HepG2 (cell line): Measurements from ENCODE around the gene MTFR1L. TPM values are rescaled to one million over a fixed set of nuclear protein-coding genes. Genes with fewer than 3 reads are reported as not detected.

Experiments used
- CBFB ChIP-seq: sonication (generic); formaldehyde crosslinking; IDR thresholded peaks from 2 replicates; pipeline ENCODE4 v1.4.0; 2020; ENCODE audit warnings: missing genetic modification reagents
- CBX5 ChIP-seq: sonication (generic); formaldehyde crosslinking; IDR thresholded peaks from 2 replicates; pipeline ENCODE4 v1.4.0; 2020; ENCODE audit warnings: missing genetic modification reagents, borderline replicate concordance
- DPF2 ChIP-seq: sonication (generic); formaldehyde crosslinking; IDR thresholded peaks from 2 replicates; pipeline ENCODE4 v1.4.0; 2020; ENCODE audit warnings: mild to moderate bottlenecking, low read depth, missing genetic modification reagents, borderline replicate concordance
- GLI4 ChIP-seq: sonication (generic); formaldehyde crosslinking; IDR thresholded peaks from 2 replicates; pipeline ENCODE4 v1.5.1; 2020; ENCODE audit warnings: missing genetic modification reagents, mild to moderate bottlenecking, moderate library complexity, borderline replicate concordance
- HMGA1 ChIP-seq: sonication (generic); formaldehyde crosslinking; conservative IDR thresholded peaks from 2 replicates; pipeline ENCODE4 v1.4.0; 2020; ENCODE audit warnings: missing genetic modification reagents
- JARID2 ChIP-seq: sonication (generic); formaldehyde crosslinking; IDR thresholded peaks from 2 replicates; pipeline ENCODE4 v1.8.1; 2023; ENCODE audit warnings: missing genetic modification reagents, inconsistent platforms; ENCODE audit not compliant: insufficient replicate concordance
- KLF11 ChIP-seq: IDR thresholded peaks from 2 replicates; pipeline ENCODE4 v1.6.1; 2016; ENCODE audit warnings: missing compliant biosample characterization
- MATR3 ChIP-seq: sonication (generic); formaldehyde crosslinking; IDR thresholded peaks from 2 replicates; pipeline ENCODE4 v1.4.0; 2020; ENCODE audit warnings: missing genetic modification reagents
- MTA3 ChIP-seq: sonication (generic); formaldehyde crosslinking; IDR thresholded peaks from 2 replicates; pipeline ENCODE4 v1.4.0; 2020; ENCODE audit warnings: missing genetic modification reagents
- POLR2AphosphoS5 ChIP-seq: IDR thresholded peaks from 2 replicates; pipeline ENCODE4 v1.6.1; 2012; ENCODE audit warnings: low read depth, low read length
- RAD21 ChIP-seq: fragments of 450-650 bp; formaldehyde crosslinking; IDR thresholded peaks from 2 replicates; pipeline ENCODE4 v1.5.0; 2020; ENCODE audit warnings: mild to moderate bottlenecking
- SIN3A ChIP-seq: IDR thresholded peaks from 2 replicates; pipeline ENCODE4 v1.6.1; 2011; ENCODE audit warnings: low read depth, mild to moderate bottlenecking, control low read depth, low read length, borderline replicate concordance
- SNAPC2 ChIP-seq: sonication (generic); formaldehyde crosslinking; IDR thresholded peaks from 2 replicates; pipeline ENCODE4 v1.8.1; 2022; ENCODE audit warnings: mild to moderate bottlenecking, missing genetic modification reagents
- SP4 ChIP-seq: sonication (generic); formaldehyde crosslinking; IDR thresholded peaks from 2 replicates; pipeline ENCODE4 v1.8.1; 2023; ENCODE audit warnings: mild to moderate bottlenecking, missing genetic modification reagents
- TBX2 ChIP-seq: sonication (generic); formaldehyde crosslinking; IDR thresholded peaks from 2 replicates; pipeline ENCODE4 v1.5.0; 2020; ENCODE audit warnings: missing genetic modification reagents, mild to moderate bottlenecking, borderline replicate concordance
- ZFAT ChIP-seq: sonication (generic); formaldehyde crosslinking; conservative IDR thresholded peaks from 2 replicates; pipeline ENCODE4 v1.8.1; 2023; ENCODE audit warnings: missing genetic modification reagents, inconsistent platforms
- ZKSCAN1 ChIP-seq: fragments of 150-350 bp; IDR thresholded peaks from 2 replicates; pipeline ENCODE4 v1.6.1; 2014; ENCODE audit warnings: low read length
- ZNF607 ChIP-seq: sonication (generic); formaldehyde crosslinking; IDR thresholded peaks from 2 replicates; pipeline ENCODE4 v1.5.1; 2020; ENCODE audit warnings: missing genetic modification reagents, mild to moderate bottlenecking, borderline replicate concordance
- ZNF747 ChIP-seq: sonication (generic); formaldehyde crosslinking; IDR thresholded peaks from 2 replicates; pipeline ENCODE4 v1.8.1; 2023; ENCODE audit warnings: missing genetic modification reagents, mild to moderate bottlenecking, borderline replicate concordance
- ZNF768 ChIP-seq: sonication (generic); formaldehyde crosslinking; IDR thresholded peaks from 2 replicates; pipeline ENCODE4 v1.4.0; 2020; ENCODE audit warnings: missing genetic modification reagents
- ZNF792 ChIP-seq: IDR thresholded peaks from 2 replicates; pipeline ENCODE4 v1.6.1; 2016
- polyA plus RNA-seq, 8 experiments: library from polyadenylated mRNA; depleted of rRNA in 3 of 8; stranded (reverse) in 7 of 8; unstranded in 1 of 8; fragments of >200 nt; fragmentation: Illumina TruSeq in 4 of 8; extraction: Trizol in 4 of 8; gene quantifications; 2 replicates each; pipeline versions ENCODE4 v1.2.1 to v1.2.3, GENCODE V29; 2011 to 2016; ENCODE audit warnings: low read depth in 4 of 8, missing spikeins in 1 of 8, mixed read lengths in 1 of 8; ENCODE audit not compliant: insufficient read depth in 1 of 8
- total RNA-seq, 5 experiments: library from RNA; depleted of rRNA; stranded (reverse); fragments of >200 nt; fragmentation: Illumina TruSeq; extraction: Trizol; gene quantifications; 2 replicates each; pipeline ENCODE4 v1.2.3, GENCODE V29; 2016; ENCODE audit warnings: low read depth in 1 of 5
- TF ChIP-seq, protein P1 (sequence below), 2 experiments: IDR thresholded peaks; 2 replicates each; pipeline ENCODE4 v1.6.1; 2011 to 2012; ENCODE audit warnings: low read length in 2 of 2, borderline replicate concordance in 1 of 2, low read depth in 1 of 2, mild to moderate bottlenecking in 1 of 2, moderate library complexity in 1 of 2
- TF ChIP-seq, protein P2 (sequence below): sonication (generic); formaldehyde crosslinking; IDR thresholded peaks from 2 replicates; pipeline ENCODE4 v1.5.0; 2020; ENCODE audit warnings: missing genetic modification reagents
- TF ChIP-seq, protein P3 (sequence below): IDR thresholded peaks from 2 replicates; pipeline ENCODE4 v1.6.1; 2012; ENCODE audit warnings: low read length, improper control_type of control experiment
- TF ChIP-seq, protein P4 (sequence below): IDR thresholded peaks from 2 replicates; pipeline ENCODE4 v1.6.1; 2012; ENCODE audit warnings: inconsistent platforms

The MTFR1L gene
- total and polyA plus RNA-seq, 2 of the 13 experiments (the other 11 are each of a cell fraction or from before 2014, with no cell fraction given) = 38.0 to 55.7 TPM

DNA sequence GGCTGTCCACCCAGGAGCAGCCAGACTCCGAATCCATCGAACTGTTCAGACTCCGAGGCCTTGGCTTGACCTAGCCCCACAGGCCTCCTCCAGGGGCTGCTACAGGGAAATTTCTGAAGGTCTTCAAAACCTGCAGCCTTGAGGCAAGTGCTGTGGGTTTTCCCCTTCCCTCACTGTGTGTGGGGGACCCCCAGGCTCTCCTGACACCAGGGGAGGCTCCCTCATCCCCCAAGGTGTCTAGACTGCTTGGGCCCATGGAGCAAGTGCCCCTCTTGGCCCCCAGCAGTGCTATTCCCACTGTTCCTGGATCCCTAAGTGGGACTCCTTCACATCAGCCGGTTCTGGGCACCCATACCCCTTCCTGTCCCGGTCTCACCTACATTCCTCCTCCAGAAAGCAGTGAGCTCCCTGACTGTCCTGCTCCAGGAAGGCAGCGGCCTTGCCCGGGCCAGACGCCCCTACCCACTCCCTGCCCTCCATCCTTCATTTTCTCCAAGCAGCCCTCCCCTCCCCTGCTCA is 54.9 kb downstream of the MTFR1L start (continued):
- TF ChIP-seq, protein P1, sequence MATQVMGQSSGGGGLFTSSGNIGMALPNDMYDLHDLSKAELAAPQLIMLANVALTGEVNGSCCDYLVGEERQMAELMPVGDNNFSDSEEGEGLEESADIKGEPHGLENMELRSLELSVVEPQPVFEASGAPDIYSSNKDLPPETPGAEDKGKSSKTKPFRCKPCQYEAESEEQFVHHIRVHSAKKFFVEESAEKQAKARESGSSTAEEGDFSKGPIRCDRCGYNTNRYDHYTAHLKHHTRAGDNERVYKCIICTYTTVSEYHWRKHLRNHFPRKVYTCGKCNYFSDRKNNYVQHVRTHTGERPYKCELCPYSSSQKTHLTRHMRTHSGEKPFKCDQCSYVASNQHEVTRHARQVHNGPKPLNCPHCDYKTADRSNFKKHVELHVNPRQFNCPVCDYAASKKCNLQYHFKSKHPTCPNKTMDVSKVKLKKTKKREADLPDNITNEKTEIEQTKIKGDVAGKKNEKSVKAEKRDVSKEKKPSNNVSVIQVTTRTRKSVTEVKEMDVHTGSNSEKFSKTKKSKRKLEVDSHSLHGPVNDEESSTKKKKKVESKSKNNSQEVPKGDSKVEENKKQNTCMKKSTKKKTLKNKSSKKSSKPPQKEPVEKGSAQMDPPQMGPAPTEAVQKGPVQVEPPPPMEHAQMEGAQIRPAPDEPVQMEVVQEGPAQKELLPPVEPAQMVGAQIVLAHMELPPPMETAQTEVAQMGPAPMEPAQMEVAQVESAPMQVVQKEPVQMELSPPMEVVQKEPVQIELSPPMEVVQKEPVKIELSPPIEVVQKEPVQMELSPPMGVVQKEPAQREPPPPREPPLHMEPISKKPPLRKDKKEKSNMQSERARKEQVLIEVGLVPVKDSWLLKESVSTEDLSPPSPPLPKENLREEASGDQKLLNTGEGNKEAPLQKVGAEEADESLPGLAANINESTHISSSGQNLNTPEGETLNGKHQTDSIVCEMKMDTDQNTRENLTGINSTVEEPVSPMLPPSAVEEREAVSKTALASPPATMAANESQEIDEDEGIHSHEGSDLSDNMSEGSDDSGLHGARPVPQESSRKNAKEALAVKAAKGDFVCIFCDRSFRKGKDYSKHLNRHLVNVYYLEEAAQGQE (IDR thresholded peaks at IDR 0.05; ENCODE audit: borderline replicate concordance in 1 of 2, low read depth in 1 of 2, low read length in 2 of 2) = no peak
- TF ChIP-seq SNAPC2 (CRISPR knock-in tag) = no peak
- TF ChIP-seq SIN3A = no peak
- no peak for TF ChIP-seq TBX2 (CRISPR knock-in tag)
- TF ChIP-seq CBFB (CRISPR knock-in tag) = no peak
- TF ChIP-seq ZNF747 = no peak
- no peak for TF ChIP-seq JARID2 (CRISPR knock-in tag)
- TF ChIP-seq SP4 (CRISPR knock-in tag) = no peak
- TF ChIP-seq MTA3 (CRISPR knock-in tag) = no peak
- TF ChIP-seq, protein P2, sequence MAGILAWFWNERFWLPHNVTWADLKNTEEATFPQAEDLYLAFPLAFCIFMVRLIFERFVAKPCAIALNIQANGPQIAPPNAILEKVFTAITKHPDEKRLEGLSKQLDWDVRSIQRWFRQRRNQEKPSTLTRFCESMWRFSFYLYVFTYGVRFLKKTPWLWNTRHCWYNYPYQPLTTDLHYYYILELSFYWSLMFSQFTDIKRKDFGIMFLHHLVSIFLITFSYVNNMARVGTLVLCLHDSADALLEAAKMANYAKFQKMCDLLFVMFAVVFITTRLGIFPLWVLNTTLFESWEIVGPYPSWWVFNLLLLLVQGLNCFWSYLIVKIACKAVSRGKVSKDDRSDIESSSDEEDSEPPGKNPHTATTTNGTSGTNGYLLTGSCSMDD (CRISPR knock-in tag) = no peak
- TF ChIP-seq KLF11 (CRISPR knock-in tag) = no peak
- TF ChIP-seq CBX5 (CRISPR knock-in tag) = no peak
- TF ChIP-seq, protein P3, sequence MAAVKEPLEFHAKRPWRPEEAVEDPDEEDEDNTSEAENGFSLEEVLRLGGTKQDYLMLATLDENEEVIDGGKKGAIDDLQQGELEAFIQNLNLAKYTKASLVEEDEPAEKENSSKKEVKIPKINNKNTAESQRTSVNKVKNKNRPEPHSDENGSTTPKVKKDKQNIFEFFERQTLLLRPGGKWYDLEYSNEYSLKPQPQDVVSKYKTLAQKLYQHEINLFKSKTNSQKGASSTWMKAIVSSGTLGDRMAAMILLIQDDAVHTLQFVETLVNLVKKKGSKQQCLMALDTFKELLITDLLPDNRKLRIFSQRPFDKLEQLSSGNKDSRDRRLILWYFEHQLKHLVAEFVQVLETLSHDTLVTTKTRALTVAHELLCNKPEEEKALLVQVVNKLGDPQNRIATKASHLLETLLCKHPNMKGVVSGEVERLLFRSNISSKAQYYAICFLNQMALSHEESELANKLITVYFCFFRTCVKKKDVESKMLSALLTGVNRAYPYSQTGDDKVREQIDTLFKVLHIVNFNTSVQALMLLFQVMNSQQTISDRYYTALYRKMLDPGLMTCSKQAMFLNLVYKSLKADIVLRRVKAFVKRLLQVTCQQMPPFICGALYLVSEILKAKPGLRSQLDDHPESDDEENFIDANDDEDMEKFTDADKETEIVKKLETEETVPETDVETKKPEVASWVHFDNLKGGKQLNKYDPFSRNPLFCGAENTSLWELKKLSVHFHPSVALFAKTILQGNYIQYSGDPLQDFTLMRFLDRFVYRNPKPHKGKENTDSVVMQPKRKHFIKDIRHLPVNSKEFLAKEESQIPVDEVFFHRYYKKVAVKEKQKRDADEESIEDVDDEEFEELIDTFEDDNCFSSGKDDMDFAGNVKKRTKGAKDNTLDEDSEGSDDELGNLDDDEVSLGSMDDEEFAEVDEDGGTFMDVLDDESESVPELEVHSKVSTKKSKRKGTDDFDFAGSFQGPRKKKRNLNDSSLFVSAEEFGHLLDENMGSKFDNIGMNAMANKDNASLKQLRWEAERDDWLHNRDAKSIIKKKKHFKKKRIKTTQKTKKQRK = no peak
- TF ChIP-seq RAD21 (CRISPR knock-in tag) = no peak
- TF ChIP-seq ZNF607 (CRISPR knock-in tag) = 0 out of 2 replicates have a peak, but pooled peaks have one; percentile 5
- no peak for TF ChIP-seq ZNF792 (CRISPR knock-in tag)
- TF ChIP-seq, protein P4, sequence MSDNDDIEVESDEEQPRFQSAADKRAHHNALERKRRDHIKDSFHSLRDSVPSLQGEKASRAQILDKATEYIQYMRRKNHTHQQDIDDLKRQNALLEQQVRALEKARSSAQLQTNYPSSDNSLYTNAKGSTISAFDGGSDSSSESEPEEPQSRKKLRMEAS = no peak
- 0 out of 2 replicates have a peak, but pooled peaks have one; percentile 2 for TF ChIP-seq ZNF768 (CRISPR knock-in tag)
- TF ChIP-seq GLI4 (CRISPR knock-in tag) = 0 out of 2 replicates have a peak, but pooled peaks have one; percentile 31
- no peak for TF ChIP-seq ZKSCAN1
- no peak for TF ChIP-seq ZFAT (CRISPR knock-in tag)
- TF ChIP-seq DPF2 = no peak
- TF ChIP-seq POLR2AphosphoS5 = no peak
- no peak for TF ChIP-seq MATR3 (CRISPR knock-in tag)
- TF ChIP-seq HMGA1 (CRISPR knock-in tag) = no peak
